Panc1 (cell line): ENCODE data around the gene FBXO47. TPM values are rescaled to one million over a fixed set of nuclear protein-coding genes. Genes with fewer than 3 reads are reported as not detected.

Source experiments
- ATAC-seq: fragments of 200-7000 bp; cut with Tn5 transposase; 2 replicates; pipeline ENCODE4 v1.9.1; 2020; ENCODE audit warnings: mild to moderate bottlenecking, moderate library complexity
- BruUV-seq: library from RNA; stranded (reverse); fragments of 400-500 nt; replicated peaks from 2 replicates; lab custom pipeline; 2021; lab: Mats Ljungman, UMichigan
- CTCF ChIA-PET: fragments of 300-600 bp; sonication (Branson Sonifier 250); formaldehyde crosslinking; loops from one replicate; lab custom pipeline; 2022; ENCODE audit warnings: antibody characterized with exemption; lab: Charles Lee
- POLR2A ChIA-PET: fragments of 300-600 bp; sonication (Branson Sonifier 250); formaldehyde crosslinking; loops from one replicate; lab custom pipeline; 2022; ENCODE audit warnings: antibody characterized with exemption; lab: Charles Lee
- DNase-seq: peaks from one replicate; pipeline ENCODE4 v3.0.0-alpha.2; 2010; ENCODE audit warnings: low read depth, low spot score
- H3K27ac ChIP-seq: 2 replicates; pipeline ENCODE4 v1.5.1; 2011; ENCODE audit warnings: mild to moderate bottlenecking, low read length, inconsistent platforms
- H3K27me3 ChIP-seq: fragments of 200-500 bp; sonication (Bioruptor generic); 2 replicates; pipeline ENCODE4 v1.6.0; 2014; ENCODE audit warnings: low read length, inconsistent platforms; ENCODE audit not compliant: control insufficient read depth, insufficient read depth
- H3K36me3 ChIP-seq: fragments of 200-500 bp; sonication (Bioruptor generic); 2 replicates; pipeline ENCODE4 v1.5.1; 2014; ENCODE audit warnings: inconsistent platforms, mild to moderate bottlenecking, low read length, moderate library complexity; ENCODE audit not compliant: control insufficient read depth, insufficient read depth
- H3K4me1 ChIP-seq: 2 replicates; pipeline ENCODE4 v1.5.1; 2011; ENCODE audit warnings: inconsistent platforms, mild to moderate bottlenecking, low read length, moderate library complexity; ENCODE audit not compliant: control insufficient read depth, insufficient read depth
- H3K4me3 ChIP-seq, 2 experiments: 2 replicates each; pipeline ENCODE4 v1.5.1; 2011 to 2012; ENCODE audit warnings: low read depth in 2 of 2, low read length in 2 of 2, mild to moderate bottlenecking in 2 of 2, inconsistent platforms in 1 of 2, moderate library complexity in 1 of 2
- H3K9me3 ChIP-seq: fragments of 200-500 bp; sonication (Bioruptor generic); 2 replicates; pipeline ENCODE4 v1.5.1; 2014; ENCODE audit warnings: low read depth, mild to moderate bottlenecking, inconsistent platforms, low read length, moderate library complexity; ENCODE audit not compliant: control insufficient read depth, insufficient read depth
- CTCF ChIP-seq: fragments of 450-650 bp; IDR thresholded peaks from 2 replicates; pipeline ENCODE4 v1.5.1; 2017; ENCODE audit warnings: mild to moderate bottlenecking
- POLR2AphosphoS5 ChIP-seq: IDR thresholded peaks from 2 replicates; pipeline ENCODE4 v1.6.1; 2012; ENCODE audit warnings: mild to moderate bottlenecking, low read depth, low read length, moderate library complexity
- SIN3A ChIP-seq: IDR thresholded peaks from 2 replicates; pipeline ENCODE4 v1.6.1; 2012; ENCODE audit warnings: low read depth, mild to moderate bottlenecking, low read length, moderate library complexity, borderline replicate concordance; ENCODE audit not compliant: insufficient read depth
- TCF7L2 ChIP-seq: IDR thresholded peaks from 2 replicates; pipeline ENCODE4 v1.6.1; 2011; ENCODE audit warnings: mild to moderate bottlenecking, low read depth, low read length, inconsistent platforms
- in situ Hi-C: cut with HindIII; loops from 2 replicates; pipeline ENCODE4 v1.10.0; 2016; ENCODE audit warnings: low sequenced_read_pairs, low pct_unique_long_range_greater_than_20kb
- intact Hi-C: fragments of 100-400 bp; cut with micrococcal nuclease; formaldehyde crosslinking; loops from one replicate; pipeline ENCODE4 v1.10.0; 2022; ENCODE audit not compliant: unreplicated experiment
- total RNA-seq: library from RNA; stranded (reverse); gene quantifications from one replicate; pipeline ENCODE4 v1.2.1, GENCODE V29; 2021; ENCODE audit not compliant: unreplicated experiment
- TF ChIP-seq, protein P1 (sequence below), 2 experiments: IDR thresholded peaks; 2 replicates each; pipeline ENCODE4 v1.6.1; 2011 to 2012; ENCODE audit warnings: low read depth in 2 of 2, control low read depth in 1 of 2, low read length in 1 of 2, mild to moderate bottlenecking in 1 of 2, moderate library complexity in 1 of 2; ENCODE audit not compliant: insufficient read depth in 1 of 2

Gene FBXO47
- total RNA-seq, 1 experiment from 2014 or later, result not detected

- Histone ChIP-seq H3K27me3 (no peaks in the 10 kb centered on the region), H3K4me1 (peaks cover 5% of the 10 kb centered on the region), H3K9me3 (no peaks in the 10 kb centered on the region), H3K4me3 (no peak overlapping the region), H3K27ac (no peak overlapping the region), H3K36me3 (no peaks in the 10 kb centered on the region)
- POLR2A ChIA-PET, result no interaction called here
- DNase-seq (no peak), ATAC-seq (no peak)
- intact Hi-C loops, result no loop called here
- CTCF ChIA-PET, result no interaction called here
- no TSS peak for BruUV-seq
- in situ Hi-C loops, result no loop called here
- no peak for TF ChIP-seq TCF7L2
- TF ChIP-seq, protein P1, sequence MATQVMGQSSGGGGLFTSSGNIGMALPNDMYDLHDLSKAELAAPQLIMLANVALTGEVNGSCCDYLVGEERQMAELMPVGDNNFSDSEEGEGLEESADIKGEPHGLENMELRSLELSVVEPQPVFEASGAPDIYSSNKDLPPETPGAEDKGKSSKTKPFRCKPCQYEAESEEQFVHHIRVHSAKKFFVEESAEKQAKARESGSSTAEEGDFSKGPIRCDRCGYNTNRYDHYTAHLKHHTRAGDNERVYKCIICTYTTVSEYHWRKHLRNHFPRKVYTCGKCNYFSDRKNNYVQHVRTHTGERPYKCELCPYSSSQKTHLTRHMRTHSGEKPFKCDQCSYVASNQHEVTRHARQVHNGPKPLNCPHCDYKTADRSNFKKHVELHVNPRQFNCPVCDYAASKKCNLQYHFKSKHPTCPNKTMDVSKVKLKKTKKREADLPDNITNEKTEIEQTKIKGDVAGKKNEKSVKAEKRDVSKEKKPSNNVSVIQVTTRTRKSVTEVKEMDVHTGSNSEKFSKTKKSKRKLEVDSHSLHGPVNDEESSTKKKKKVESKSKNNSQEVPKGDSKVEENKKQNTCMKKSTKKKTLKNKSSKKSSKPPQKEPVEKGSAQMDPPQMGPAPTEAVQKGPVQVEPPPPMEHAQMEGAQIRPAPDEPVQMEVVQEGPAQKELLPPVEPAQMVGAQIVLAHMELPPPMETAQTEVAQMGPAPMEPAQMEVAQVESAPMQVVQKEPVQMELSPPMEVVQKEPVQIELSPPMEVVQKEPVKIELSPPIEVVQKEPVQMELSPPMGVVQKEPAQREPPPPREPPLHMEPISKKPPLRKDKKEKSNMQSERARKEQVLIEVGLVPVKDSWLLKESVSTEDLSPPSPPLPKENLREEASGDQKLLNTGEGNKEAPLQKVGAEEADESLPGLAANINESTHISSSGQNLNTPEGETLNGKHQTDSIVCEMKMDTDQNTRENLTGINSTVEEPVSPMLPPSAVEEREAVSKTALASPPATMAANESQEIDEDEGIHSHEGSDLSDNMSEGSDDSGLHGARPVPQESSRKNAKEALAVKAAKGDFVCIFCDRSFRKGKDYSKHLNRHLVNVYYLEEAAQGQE (IDR thresholded peaks at IDR 0.05; ENCODE audit: insufficient read depth in 1 of 2, low read depth in 2 of 2, low read length in 1 of 2), result no peak
- no peak for TF ChIP-seq CTCF
- TF ChIP-seq SIN3A, result no peak
- no peak for TF ChIP-seq POLR2AphosphoS5
Observed at GRCh38 chr17:38892620-38893019, 74.6 kb downstream of the FBXO47 start.

DNA sequence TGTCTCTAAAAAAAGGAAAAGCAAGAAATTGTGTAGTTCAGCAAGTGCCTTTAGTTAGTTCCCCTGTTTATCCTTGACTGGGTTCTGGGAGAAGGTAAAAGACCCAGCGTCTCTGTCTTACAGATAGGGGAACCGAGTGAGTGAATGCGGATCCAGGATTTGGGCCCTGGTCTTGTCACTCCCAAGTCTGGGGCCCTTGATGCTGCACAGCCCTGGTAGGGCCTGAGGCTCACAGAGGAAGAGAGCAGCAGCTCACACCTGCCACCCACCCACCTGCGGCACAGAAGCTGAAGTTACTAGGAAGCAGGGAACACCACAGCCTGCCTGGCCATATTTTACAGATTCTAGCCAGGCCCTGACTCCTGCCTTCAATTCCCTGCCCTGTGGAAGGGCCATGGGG, 75.1 kb downstream of the FBXO47 start:
- Histone ChIP-seq H3K27me3 (no peaks in the 10 kb centered on the region), H3K27ac (no peak overlapping the region), H3K4me1 (peaks cover under 1% of the 10 kb centered on the region; the same call in 1 of the 2 replicates), H3K4me3 (no peak overlapping the region), H3K9me3 (no peaks in the 10 kb centered on the region), H3K36me3 (no peaks in the 10 kb centered on the region)
- TF ChIP-seq CTCF (no peak), POLR2AphosphoS5 (no peak), TCF7L2 (no peak), SIN3A (no peak)
- TF ChIP-seq, protein P1 (IDR thresholded peaks at IDR 0.05; ENCODE audit: insufficient read depth in 1 of 2, low read depth in 2 of 2, low read length in 1 of 2), result no peak
- ChIA-PET CTCF (no interaction called here), POLR2A (no interaction called here)
- no peak for DNase-seq
- in situ Hi-C loops, result no loop called here
- BruUV-seq, result no TSS peak
- no peak for ATAC-seq
- intact Hi-C loops, result no loop called here
